Vagina (tissue), 2 donors: Measurements from ENCODE around the gene DOCK2. TPM values are rescaled to one million over a fixed set of nuclear protein-coding genes. Genes with fewer than 3 reads are reported as not detected.

Source experiments
- DNase-seq, 2 donors: peaks; one replicate each; pipeline ENCODE4 v3.0.0-alpha.2; 2017; ENCODE audit errors: extremely low spot score in 2 of 2
- H3K27ac ChIP-seq: fragments of 200-600 bp; sonication (generic); one replicate; pipeline ENCODE4 v1.5.1; 2019
- H3K27me3 ChIP-seq: fragments of 200-600 bp; sonication (generic); one replicate; pipeline ENCODE4 v1.5.1; 2019
- H3K36me3 ChIP-seq, 2 donors: fragments of 200-600 bp; sonication (generic); one replicate each; pipeline ENCODE4 v1.5.1; 2017 to 2019
- H3K4me1 ChIP-seq: fragments of 200-600 bp; sonication (generic); one replicate; pipeline ENCODE4 v1.5.1; 2019
- H3K4me3 ChIP-seq, 2 donors: fragments of 200-600 bp; sonication (generic); 1 replicate in 1 of 2; 2 replicates in 1 of 2; pipeline ENCODE4 v1.5.1; 2016 to 2019
- H3K9me3 ChIP-seq: fragments of 200-600 bp; sonication (generic); one replicate; pipeline ENCODE4 v1.5.1; 2019
- CTCF ChIP-seq, 3 experiments: fragments of 450-650 bp in 2 of 3; fragments of 200-600 bp in 1 of 3; sonication (generic) in 1 of 3; IDR thresholded peaks; one replicate each; pipeline ENCODE4 v1.5.1; 2017 to 2019; ENCODE audit warnings: antibody characterized with exemption in 3 of 3, mild to moderate bottlenecking in 2 of 3, moderate library complexity in 2 of 3
- POLR2A ChIP-seq, 2 donors: fragments of 450-650 bp; IDR thresholded peaks; one replicate each; pipeline ENCODE4 v1.6.1; 2017; ENCODE audit warnings: antibody characterized with exemption in 2 of 2, mild to moderate bottlenecking in 2 of 2, moderate library complexity in 2 of 2
- POLR2AphosphoS5 ChIP-seq, 2 donors: sonication (generic); formaldehyde crosslinking; IDR thresholded peaks; one replicate each; pipeline ENCODE4 v1.9.0; 2017; ENCODE audit warnings: antibody characterized with exemption in 2 of 2, mild to moderate bottlenecking in 2 of 2, low read depth in 1 of 2; ENCODE audit not compliant: insufficient read depth in 1 of 2
- intact Hi-C: fragments of 100-400 bp; cut with DNase I; formaldehyde crosslinking; loops from one replicate; pipeline ENCODE4 v1.15.1; 2023
- total RNA-seq: library from RNA; depleted of rRNA; stranded (reverse); fragments of >200 nt; gene quantifications from one replicate; pipeline ENCODE4 v1.2.3, GENCODE V29; 2016

Gene DOCK2
- total RNA-seq, 1 donor from 2014 or later, result 18.2 TPM

- H3K4me1 ChIP-seq, result no peaks in the 10 kb centered on the region
Observed at GRCh38 chr5:170067574-170068170, 430.6 kb downstream of the DOCK2 start.

GRCh38 chr5:170069512-170069911 is 432.4 kb downstream of the DOCK2 start:
- H3K36me3 ChIP-seq, result no peaks in the 10 kb centered on the region
- intact Hi-C loops, result no loop called here
- no peaks in the 10 kb centered on the region for H3K9me3 ChIP-seq

More at GRCh38 chr5:170067574-170068170, 430.6 kb downstream of the DOCK2 start:
- Histone ChIP-seq H3K27ac (no peak overlapping the region), H3K4me3 (no peak overlapping the region), H3K9me3 (no peaks in the 10 kb centered on the region), H3K36me3 (no peaks in the 10 kb centered on the region), H3K27me3 (no peaks in the 10 kb centered on the region)
- TF ChIP-seq POLR2A (IDR thresholded peaks at IDR 0.05), result no peak
- no peak for TF ChIP-seq CTCF (IDR thresholded peaks at IDR 0.05)
- no peak for TF ChIP-seq POLR2AphosphoS5 (IDR thresholded peaks at IDR 0.05; ENCODE audit: insufficient read depth in 1 of 2, low read depth in 1 of 2)
- no peak for DNase-seq
- intact Hi-C loops, result no loop called here

GRCh38 chr5:170070556-170071412 is 433.7 kb downstream of the DOCK2 start:
- DNase-seq, result no peak
- intact Hi-C loops, result no loop called here

More at GRCh38 chr5:170069512-170069911, 432.4 kb downstream of the DOCK2 start:
- Histone ChIP-seq H3K4me1 (no peaks in the 10 kb centered on the region), H3K27me3 (no peaks in the 10 kb centered on the region), H3K27ac (no peak overlapping the region), H3K4me3 (no peak overlapping the region)
- TF ChIP-seq CTCF (IDR thresholded peaks at IDR 0.05), result no peak
- no peak for TF ChIP-seq POLR2AphosphoS5 (IDR thresholded peaks at IDR 0.05; ENCODE audit: insufficient read depth in 1 of 2, low read depth in 1 of 2)
- TF ChIP-seq POLR2A (IDR thresholded peaks at IDR 0.05), result no peak
- DNase-seq, result no peak

GRCh38 chr5:170071748-170072147 is 434.7 kb downstream of the DOCK2 start:
- H3K27ac ChIP-seq, result no peak overlapping the region
- no peaks in the 10 kb centered on the region for H3K4me1 ChIP-seq
- no peak for TF ChIP-seq POLR2A (IDR thresholded peaks at IDR 0.05)
- TF ChIP-seq POLR2AphosphoS5 (IDR thresholded peaks at IDR 0.05; ENCODE audit: insufficient read depth in 1 of 2, low read depth in 1 of 2), result no peak
- intact Hi-C loops, result no loop called here
- no peaks in the 10 kb centered on the region for H3K27me3 ChIP-seq
- no peaks in the 10 kb centered on the region for H3K36me3 ChIP-seq
- DNase-seq, result no peak
- H3K4me3 ChIP-seq, result no peak overlapping the region
- H3K9me3 ChIP-seq, result no peaks in the 10 kb centered on the region

More at GRCh38 chr5:170070556-170071412, 433.7 kb downstream of the DOCK2 start:
- no peak for TF ChIP-seq POLR2AphosphoS5 (IDR thresholded peaks at IDR 0.05; ENCODE audit: insufficient read depth in 1 of 2, low read depth in 1 of 2)
- no peak for TF ChIP-seq POLR2A (IDR thresholded peaks at IDR 0.05)
- no peak for TF ChIP-seq CTCF (IDR thresholded peaks at IDR 0.05)
- H3K4me3 ChIP-seq, result no peak overlapping the region
- H3K36me3 ChIP-seq, result no peaks in the 10 kb centered on the region
- no peaks in the 10 kb centered on the region for H3K27me3 ChIP-seq
- no peaks in the 10 kb centered on the region for H3K9me3 ChIP-seq
- no peak overlapping the region for H3K27ac ChIP-seq
- H3K4me1 ChIP-seq, result no peaks in the 10 kb centered on the region

GRCh38 chr5:170075696-170076095 is 438.6 kb downstream of the DOCK2 start:
- intact Hi-C loops, result no loop called here
- no peak overlapping the region for H3K4me3 ChIP-seq
- no peaks in the 10 kb centered on the region for H3K4me1 ChIP-seq
- no peaks in the 10 kb centered on the region for H3K27me3 ChIP-seq
- no peaks in the 10 kb centered on the region for H3K36me3 ChIP-seq
- TF ChIP-seq CTCF (IDR thresholded peaks at IDR 0.05) (no peak), POLR2AphosphoS5 (IDR thresholded peaks at IDR 0.05; ENCODE audit: insufficient read depth in 1 of 2, low read depth in 1 of 2) (no peak), POLR2A (IDR thresholded peaks at IDR 0.05) (no peak)
- H3K9me3 ChIP-seq, result no peaks in the 10 kb centered on the region
- no peak overlapping the region for H3K27ac ChIP-seq
- no peak for DNase-seq
